ENCODE measurements around the gene TBC1D19.

DNA sequence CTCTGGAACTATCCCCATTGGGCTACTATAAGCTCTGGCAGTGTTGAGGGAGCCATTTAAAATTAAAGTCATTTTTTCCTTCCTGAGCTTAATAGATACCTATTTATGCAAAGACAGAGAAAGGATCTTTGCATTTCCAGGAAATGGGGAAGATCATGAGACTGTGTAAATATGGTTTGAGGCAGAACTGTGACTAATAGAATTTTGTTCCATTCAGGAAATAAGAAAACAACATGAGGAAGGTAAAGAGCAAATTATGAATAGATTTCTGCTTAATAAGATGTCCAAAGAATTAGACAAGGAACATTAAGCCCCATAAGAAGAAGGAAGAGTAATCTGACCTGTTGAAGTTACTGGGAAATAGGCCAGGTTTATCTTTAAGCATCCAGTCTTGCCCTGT, 17.8 kb upstream of the TBC1D19 start:
- TF ChIP-seq, protein P1, sequence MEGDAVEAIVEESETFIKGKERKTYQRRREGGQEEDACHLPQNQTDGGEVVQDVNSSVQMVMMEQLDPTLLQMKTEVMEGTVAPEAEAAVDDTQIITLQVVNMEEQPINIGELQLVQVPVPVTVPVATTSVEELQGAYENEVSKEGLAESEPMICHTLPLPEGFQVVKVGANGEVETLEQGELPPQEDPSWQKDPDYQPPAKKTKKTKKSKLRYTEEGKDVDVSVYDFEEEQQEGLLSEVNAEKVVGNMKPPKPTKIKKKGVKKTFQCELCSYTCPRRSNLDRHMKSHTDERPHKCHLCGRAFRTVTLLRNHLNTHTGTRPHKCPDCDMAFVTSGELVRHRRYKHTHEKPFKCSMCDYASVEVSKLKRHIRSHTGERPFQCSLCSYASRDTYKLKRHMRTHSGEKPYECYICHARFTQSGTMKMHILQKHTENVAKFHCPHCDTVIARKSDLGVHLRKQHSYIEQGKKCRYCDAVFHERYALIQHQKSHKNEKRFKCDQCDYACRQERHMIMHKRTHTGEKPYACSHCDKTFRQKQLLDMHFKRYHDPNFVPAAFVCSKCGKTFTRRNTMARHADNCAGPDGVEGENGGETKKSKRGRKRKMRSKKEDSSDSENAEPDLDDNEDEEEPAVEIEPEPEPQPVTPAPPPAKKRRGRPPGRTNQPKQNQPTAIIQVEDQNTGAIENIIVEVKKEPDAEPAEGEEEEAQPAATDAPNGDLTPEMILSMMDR (IDR thresholded peaks at IDR 0.05; ENCODE audit: poor library complexity): no peak
- no peak for TF ChIP-seq EZH2phosphoT487 (IDR thresholded peaks at IDR 0.05; ENCODE audit: low read depth, severe bottlenecking, unreplicated experiment)

All from hepatocyte (in vitro differentiated cells).